ENCODE results near the gene USP12. TPM values are rescaled to one million over a fixed set of nuclear protein-coding genes. Genes with fewer than 3 reads are reported as not detected.
A peak's percentile ranks its signal among the peaks of the same experiment; 100 is the strongest.

USP12 gene
- total RNA-seq, 2 experiments from 2014 or later, result 9.9 to 27.6 TPM

- BruUV-seq (replicated peaks), result no TSS peak
- Histone ChIP-seq H3K4me3 (ENCODE audit: low read depth, low read length, poor library complexity, severe bottlenecking) (no peak overlapping the region), H3K9me2 (ENCODE audit: insufficient read depth, low read length) (no peaks in the 10 kb centered on the region), H3K79me2 (ENCODE audit: insufficient read depth, low read depth, low read length) (no peaks in the 10 kb centered on the region), H2AFZ (ENCODE audit: low read length) (peak overlapping the region; percentile 42), H3K4me1 (ENCODE audit: insufficient read depth, low read length, poor library complexity, severe bottlenecking) (peaks cover 35% of the 10 kb centered on the region), H4K20me1 (ENCODE audit: insufficient read depth, low read length) (no peaks in the 10 kb centered on the region), H3K4me2 (ENCODE audit: low read length) (peak overlapping the region; percentile 18), H3K27ac (ENCODE audit: low read depth, low read length, poor library complexity, severe bottlenecking) (no peak overlapping the region), H3K36me3 (ENCODE audit: insufficient read depth, low read length) (no peaks in the 10 kb centered on the region), H3K9me3 (ENCODE audit: low read length) (no peaks in the 10 kb centered on the region)
- CTCF ChIA-PET (ENCODE audit: unreplicated experiment), result no interaction called here
- DNase-seq (ENCODE audit: low spot score), result no peak
- intact Hi-C loops (cut with micrococcal nuclease; ENCODE audit: unreplicated experiment), result loop anchor here (10.0 kb wide), 2 partner anchors 277 to 1893 kb away; partner anchors contain the start of genes MTIF3 and MTMR6
- TF ChIP-seq CTCF (conservative IDR thresholded peaks at IDR 0.05; ENCODE audit: low read length), result peak; percentile 27; the same call in 1 of the 2 replicates
- no peak for TF ChIP-seq EZH2phosphoT487 (IDR thresholded peaks at IDR 0.05; ENCODE audit: borderline replicate concordance, low read depth, low read length)
- POLR2A ChIA-PET, result interaction anchor here (0.7 kb wide), 2 partner anchors 428 to 1078 kb away, joined by 3 read pairs; no protein-coding TSS in a partner anchor
Observed at GRCh38 chr13:27177852-27178251, 6.2 kb upstream of the USP12 start.

- intact Hi-C loops (cut with micrococcal nuclease; ENCODE audit: unreplicated experiment), result loop anchor here (10.0 kb wide), 2 partner anchors 278 to 1892 kb away; partner anchors contain the start of genes MTIF3 and MTMR6
- peak overlapping the region; percentile 70; the same call in 1 of the 2 replicates for H2AFZ ChIP-seq (ENCODE audit: low read length)
- no peaks in the 10 kb centered on the region for H4K20me1 ChIP-seq (ENCODE audit: insufficient read depth, low read length)
- peak overlapping the region; percentile 37 for H3K4me3 ChIP-seq (ENCODE audit: low read depth, low read length, poor library complexity, severe bottlenecking)
- peaks cover 39% of the 10 kb centered on the region for H3K4me1 ChIP-seq (ENCODE audit: insufficient read depth, low read length, poor library complexity, severe bottlenecking)
- DNase-seq (ENCODE audit: low spot score), result no peak
- H3K36me3 ChIP-seq (ENCODE audit: insufficient read depth, low read length), result no peaks in the 10 kb centered on the region
- no peaks in the 10 kb centered on the region for H3K79me2 ChIP-seq (ENCODE audit: insufficient read depth, low read depth, low read length)
- H3K9me2 ChIP-seq (ENCODE audit: insufficient read depth, low read length), result no peaks in the 10 kb centered on the region
- no peaks in the 10 kb centered on the region for H3K9me3 ChIP-seq (ENCODE audit: low read length)
- peak overlapping the region; percentile 26 for H3K27ac ChIP-seq (ENCODE audit: low read depth, low read length, poor library complexity, severe bottlenecking)
- CTCF ChIA-PET (ENCODE audit: unreplicated experiment), result no interaction called here
- no peak for TF ChIP-seq CTCF (conservative IDR thresholded peaks at IDR 0.05; ENCODE audit: low read length)
- TF ChIP-seq EZH2phosphoT487 (IDR thresholded peaks at IDR 0.05; ENCODE audit: borderline replicate concordance, low read depth, low read length), result no peak
- no TSS peak for BruUV-seq (replicated peaks)
- POLR2A ChIA-PET, result interaction anchor here (0.5 to 0.7 kb wide), 4 partner anchors 40 to 108 kb away, joined by 3 to 6 read pairs (median 3); no protein-coding TSS in a partner anchor
- peak overlapping the region; percentile 62 for H3K4me2 ChIP-seq (ENCODE audit: low read length)
Observed at GRCh38 chr13:27176470-27177410, 5.1 kb upstream of the USP12 start.
